UCSD-AML1 (cell line): ENCODE measurements around the gene PCAT7.
"Not testable (repeated sequence)": the region's sequence is repeated elsewhere in the genome, so short reads cannot be mapped to it uniquely, and the experiment has no call there.

ENCODE experiments used
- DNase-seq: peaks from one replicate; lab custom pipeline; 2025; ENCODE audit not compliant: unreplicated experiment; lab: John Stamatoyannopoulos, UW

Gene PCAT7

DNA sequence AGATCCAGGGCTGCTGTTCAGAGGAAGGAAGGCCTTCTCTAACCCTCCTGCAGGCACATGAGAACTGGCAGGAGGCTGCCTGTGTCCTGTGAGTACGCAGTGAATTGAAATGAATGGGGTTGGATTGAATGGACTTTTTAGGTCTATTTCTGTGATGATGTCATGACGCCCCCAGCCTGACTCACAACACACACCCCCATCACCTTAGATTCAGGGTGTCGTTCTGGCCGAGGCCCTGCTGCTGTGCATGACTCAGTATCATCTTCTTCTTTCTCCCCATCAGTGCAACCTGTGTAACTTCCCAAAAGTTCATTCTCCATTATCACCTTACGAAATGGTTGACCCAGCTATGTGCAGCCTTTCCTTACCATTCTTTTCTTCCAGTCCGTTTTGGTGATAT, 5.4 kb downstream of the PCAT7 start:
- DNase-seq = no peak

DNA sequence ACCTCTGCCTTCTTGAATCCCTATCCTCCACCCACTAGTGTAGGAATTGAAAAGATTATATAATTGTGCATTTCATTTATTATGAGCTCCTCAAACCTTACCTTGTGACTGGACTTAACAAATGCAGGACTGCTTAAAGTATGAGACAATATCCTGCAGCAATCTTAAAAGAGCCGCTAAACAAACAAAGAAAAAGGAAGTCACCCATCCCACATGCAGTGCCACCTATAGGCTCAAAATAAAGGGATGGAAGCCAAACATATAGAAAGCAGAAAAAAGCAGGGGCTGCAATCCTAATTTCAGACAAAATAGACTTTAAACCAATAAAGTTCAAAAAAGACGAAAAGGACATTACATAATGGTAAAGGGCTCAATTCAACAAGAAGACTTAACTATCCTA, 8.7 kb downstream of the PCAT7 start:
- no peak for DNase-seq

DNA sequence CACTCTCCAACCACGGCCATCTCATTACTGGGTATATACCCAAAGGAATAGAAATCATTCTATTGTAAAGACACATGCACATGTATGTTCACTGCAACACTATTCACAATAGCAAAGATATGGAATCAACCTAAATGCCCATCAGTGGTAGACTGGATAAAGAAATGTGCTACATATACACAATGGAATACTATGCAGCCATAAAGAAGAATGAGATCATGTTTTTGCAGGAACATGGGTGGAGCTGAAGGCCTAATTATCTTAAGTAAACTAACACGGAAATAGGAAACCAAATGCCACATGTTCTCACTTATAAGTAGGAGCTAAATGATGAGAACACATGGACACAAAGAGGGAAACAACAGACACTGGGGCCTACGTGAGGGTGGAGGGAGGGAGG, 9.4 kb downstream of the PCAT7 start:
- DNase-seq = not testable (repeated sequence)

DNA sequence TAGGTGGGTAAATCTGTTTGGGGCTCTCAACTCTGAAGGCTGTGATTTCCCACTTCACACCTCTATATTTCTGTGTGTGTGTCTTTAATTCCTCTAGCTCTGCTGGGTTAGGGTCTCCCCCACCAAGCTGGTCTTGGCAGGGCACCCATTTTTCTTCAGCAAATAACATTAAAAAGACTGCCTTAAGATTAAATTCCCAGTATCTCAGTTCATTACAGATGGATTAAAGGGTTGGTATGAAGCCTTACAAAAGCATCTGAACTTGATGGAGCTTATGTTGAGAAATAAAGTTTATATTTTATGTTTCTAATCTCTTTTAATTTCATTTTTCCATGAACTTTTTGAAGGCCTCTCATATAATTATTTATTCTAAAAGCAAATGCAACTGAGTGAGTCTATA, 11.7 kb downstream of the PCAT7 start:
- no peak for DNase-seq

DNA sequence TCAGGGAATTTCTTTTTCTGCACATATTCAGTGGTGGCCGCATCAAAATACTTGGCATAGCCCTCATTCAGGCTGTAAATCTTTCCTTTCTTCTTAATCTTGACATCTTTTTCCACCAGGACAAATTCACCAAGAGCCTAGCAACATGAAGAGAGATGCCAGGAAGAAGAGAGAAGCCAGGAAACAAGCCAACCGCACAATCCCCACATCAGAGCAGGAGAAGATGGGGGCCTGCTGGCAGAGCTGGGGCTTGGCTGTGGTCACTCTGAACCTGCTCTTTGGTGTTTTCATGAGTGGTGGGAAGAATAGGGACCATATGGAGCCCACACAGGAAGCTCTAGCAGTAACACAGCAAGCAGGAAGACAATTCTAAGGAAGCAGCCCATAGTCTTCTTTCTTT, 12.4 kb downstream of the PCAT7 start:
- DNase-seq = no peak

DNA sequence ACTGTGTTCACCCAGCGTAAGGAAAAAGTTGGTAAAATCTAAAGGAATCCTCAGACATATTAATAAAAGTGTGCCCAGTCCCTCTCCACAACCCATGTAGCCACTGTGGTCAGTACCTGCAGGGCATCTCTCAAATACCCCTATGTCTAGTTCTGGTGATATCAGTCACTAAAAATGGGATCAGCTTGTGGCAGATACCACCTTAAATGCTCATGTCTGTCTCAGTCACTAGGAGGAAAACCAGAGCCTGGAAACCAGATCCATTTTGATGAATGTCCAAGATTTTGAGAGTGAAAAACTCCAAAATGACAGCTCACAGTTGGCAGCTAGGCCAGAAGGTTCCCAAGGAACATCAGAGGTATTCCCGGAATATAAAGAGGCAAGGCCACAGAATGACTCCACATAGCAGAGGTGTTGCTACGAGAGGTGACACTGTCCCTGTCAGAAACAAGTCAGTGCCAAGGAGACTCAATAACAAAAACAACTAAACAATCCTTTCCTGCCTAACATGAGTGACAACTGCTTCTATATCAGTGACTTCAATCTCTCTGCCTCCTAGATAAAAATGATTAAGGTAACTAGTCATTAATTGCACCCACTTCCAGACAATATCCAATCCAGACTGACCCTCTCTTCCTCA, 13.5 kb downstream of the PCAT7 start:
- no peak for DNase-seq

DNA sequence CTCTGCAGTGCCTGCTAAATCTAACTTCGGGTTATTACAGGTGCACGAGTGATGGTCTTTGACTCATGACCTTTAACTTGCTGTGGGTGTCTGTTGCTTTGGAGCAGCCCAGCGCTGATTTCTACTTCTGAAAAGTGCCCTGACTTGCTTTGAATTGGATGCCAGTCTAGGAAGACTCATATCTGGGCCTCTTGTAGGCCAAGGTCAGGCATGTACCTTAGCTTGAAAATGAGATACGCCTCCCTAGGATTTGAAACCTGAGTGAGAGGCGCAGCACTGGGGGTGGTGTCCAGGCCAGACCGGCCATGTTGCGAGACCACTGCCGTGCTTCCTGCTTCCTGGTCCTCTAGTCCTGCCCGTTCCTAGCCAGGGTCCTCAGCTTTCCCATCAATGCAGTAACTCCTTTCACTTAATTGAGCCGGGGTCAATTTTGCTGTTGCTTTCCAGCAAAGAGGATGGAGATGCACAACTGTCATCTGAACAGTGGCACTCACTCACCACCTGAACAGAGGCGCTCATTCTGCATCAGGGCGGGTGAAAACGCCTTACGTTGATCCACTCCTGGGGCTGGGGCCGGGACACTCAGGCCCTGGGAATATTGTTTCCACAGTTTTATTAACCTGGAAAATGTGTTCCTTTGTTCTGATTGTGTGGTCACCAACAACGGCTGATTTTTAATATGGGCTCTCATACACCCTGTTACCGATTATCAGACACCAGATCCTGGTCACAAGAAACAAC, 14.3 kb downstream of the PCAT7 start:
- DNase-seq = no peak

DNA sequence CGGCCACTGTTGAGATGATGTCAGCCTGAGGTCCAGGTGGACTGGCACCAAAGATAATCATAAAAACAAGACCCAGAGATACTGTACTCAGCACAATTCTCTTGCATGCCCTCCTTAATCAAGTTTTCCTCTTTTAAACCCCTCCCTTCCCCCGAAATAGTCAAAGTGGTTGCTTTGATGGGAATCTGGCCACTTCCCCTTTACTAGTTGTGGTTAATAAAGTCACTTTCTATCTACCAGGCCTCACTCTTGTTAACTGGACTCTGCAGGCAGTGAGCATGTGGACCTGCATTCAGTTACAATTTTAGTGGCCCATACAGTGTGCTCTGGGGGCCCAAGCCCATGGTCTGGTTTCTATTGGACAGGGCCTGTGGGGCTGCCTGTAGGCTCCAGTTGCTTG, 21.2 kb downstream of the PCAT7 start:
- no peak for DNase-seq

DNA sequence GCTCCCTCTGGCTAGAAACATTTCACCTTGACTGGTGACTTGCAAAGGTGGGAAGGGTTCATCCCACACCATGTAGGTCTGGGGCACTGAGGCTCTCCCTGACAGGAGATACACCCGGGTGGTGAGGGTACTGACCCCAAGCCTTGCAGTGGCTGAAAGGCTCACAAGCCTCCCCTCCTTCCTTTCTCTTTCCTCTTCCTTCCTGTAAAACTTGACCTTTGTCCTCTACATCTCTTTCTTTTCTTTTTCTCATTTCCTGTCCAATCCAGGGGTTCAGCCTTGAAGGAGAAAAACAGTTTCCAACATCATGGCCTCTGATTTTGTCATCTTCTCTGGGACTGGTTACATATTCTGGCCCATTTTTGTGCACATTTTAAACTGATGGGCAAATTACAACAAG, 22.2 kb downstream of the PCAT7 start:
- no peak for DNase-seq

DNA sequence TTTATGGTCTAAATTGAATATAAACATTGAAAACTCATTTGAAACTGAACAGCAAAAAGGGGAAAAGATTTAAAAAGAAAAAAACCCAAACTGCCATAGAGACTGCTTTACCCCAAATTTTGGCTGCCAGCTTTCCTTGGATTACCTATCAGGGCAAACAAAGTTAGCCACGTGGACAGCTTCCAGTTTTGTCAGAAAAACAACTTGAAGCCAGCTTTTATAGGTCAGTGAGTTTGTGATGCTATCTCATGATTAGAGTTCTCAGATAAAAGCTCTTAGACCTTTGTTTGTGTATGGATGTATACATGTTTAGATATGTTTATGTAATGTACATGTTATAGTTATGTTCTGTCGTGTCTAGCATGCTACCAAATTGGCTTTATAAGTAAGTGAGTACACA, 22.7 kb downstream of the PCAT7 start:
- no peak for DNase-seq

DNA sequence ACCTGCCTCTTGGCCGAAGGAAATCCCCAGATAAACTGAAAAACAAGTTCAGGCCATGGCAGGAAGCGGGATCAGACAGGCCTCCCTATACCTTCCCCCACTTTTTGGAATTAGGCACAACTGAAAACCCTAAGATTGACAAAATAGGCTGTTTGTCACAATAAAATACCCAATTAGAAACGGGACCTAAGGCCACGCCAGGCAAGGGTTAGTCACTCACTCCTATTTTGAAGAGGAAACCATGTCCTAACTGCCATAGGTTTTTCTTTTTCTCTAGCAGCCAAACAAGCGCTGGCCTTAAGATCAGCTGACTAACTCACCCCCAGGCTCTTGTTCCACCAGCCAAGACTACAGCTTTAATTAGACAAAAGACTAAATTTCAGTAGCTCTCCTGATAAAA, 26.8 kb downstream of the PCAT7 start:
- DNase-seq = no peak

DNA sequence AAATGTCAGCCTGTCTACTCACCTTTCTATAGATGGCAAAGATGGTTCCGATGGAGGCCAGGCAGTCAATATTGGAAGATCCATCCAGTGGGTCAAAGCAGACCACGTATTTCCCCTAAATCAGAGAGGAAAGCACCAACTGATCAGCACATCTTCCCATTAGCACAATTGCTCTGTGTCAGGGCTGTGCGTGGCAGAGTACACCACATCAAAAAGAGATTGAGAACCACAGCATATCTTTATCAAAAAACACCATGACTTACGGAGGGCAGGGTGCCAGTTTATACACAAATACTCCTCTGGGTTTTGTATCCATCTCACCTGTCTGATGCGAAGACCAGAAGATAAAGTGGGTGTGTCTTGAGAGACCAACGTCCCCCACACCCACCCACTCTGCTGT, 29.7 kb downstream of the PCAT7 start:
- no peak for DNase-seq

DNA sequence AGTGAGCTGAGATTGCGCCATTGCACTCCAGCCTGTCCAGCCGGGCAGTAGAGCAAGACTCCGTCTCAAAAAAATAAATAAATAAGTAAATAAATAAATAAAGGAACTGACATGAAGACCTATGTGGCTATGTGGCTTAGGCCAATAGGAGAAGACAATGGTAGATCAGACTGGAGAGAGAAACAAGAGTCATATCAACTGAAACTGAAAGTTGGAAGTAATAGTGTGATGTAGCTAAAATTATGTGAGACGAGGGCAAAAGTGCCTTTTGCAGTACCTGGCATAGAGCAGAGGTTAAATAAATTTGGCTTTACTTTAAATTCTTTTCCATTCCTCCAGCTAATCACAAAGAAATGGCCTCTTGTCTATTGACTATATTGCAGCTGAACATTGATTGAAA, 31.4 kb downstream of the PCAT7 start:
- no peak for DNase-seq

DNA sequence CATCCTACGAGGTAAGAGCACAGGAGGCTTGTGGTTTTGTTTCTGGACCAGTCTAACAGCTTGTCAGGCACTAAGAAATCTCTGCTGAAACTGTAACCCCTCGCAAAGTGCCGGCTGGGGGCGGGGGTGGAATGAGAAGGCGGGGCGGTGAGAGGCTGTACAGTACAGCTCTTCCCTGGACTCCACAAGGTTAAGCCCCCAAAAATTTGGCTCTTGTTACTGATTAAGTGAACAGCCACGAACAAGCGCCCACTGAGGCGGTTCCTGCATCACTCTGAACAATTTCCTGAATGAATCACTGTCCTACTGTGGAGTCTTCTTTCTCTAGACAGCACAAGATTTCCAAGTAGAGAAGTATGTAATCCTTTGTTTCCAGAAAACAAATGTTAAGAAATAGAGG, 31.9 kb downstream of the PCAT7 start:
- no peak for DNase-seq

DNA sequence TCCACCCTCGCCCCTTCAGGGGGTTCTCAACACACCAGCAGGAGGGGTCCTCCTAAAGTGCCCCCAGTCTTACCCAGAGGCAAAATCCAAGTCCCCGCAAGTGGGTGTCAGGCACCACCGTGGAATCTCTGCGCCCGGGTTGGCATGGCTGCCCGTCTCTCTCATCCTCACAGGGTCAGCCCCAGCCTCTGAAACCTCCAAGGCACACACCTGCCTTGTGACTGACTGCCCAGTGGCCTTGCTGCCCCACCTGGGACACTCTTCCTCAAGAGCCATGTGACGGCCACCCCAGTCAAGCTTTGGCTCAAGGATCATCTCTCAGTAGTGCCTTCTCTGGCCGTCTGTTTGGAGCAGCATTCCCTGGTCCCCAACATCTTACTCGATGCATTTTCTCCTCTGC, 33.8 kb downstream of the PCAT7 start:
- no peak for DNase-seq

DNA sequence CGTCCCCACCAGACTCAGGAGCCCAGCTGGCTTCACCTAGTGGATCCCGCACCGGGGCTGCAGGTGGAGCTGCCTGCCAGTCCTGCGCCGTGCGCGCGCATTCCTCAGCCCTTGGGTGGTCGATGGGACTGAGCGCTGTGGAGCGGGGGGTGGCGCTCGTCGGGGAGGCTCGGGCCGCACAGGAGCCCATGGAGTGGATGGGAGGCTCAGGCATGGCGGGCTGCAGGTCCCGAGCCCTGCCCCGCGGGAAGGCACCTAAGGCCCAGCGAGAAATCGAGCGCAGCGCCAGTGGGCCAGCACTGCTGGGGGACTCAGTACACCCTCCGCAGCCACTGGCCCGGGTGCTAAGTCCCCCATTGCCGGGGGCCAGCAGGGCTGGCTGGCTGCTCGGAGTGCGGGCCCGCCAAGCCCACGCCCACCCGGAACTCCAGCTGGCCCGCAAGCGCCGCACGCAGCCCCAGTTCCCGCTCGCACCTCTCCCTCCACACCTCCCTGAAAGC, 36.2 kb downstream of the PCAT7 start:
- not testable (repeated sequence) for DNase-seq

DNA sequence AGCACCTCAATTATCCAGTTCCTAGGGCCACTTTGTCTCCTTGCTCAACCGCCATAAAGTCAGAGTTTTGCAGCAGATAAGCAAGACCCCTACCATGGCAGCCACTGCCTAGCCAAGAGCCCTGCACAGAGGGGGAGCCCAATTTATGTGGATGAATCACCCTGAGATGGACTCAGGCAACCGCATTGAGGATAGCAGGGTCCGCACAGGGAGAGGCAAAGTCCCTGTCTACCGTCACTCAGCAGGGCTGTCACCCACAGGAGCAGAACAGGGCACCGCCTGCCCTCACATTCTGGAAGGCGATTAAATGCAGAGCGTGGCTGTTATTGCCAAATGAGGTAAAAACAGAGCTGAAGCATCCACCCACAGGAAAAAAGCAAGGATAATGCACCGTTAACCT, 37.0 kb downstream of the PCAT7 start:
- DNase-seq = no peak

DNA sequence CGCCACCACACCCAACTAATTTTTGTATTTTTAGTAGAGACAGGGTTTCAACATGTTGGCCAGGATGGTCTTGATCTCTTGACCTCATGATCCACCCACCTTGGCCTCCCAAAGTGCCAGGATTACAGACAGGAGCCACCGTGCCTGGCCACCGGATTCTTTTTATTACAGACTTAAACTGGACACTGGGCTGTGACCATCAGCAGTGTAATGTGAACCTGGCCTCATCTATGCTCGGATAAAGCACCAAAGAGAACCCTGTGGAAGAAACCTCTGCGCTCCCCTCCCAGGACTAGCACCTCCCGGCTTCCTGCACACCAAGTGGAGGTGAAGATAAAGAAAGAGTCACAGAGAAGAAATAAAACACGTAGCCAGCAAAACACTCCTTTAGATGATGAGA, 37.8 kb downstream of the PCAT7 start:
- not testable (repeated sequence) for DNase-seq

DNA sequence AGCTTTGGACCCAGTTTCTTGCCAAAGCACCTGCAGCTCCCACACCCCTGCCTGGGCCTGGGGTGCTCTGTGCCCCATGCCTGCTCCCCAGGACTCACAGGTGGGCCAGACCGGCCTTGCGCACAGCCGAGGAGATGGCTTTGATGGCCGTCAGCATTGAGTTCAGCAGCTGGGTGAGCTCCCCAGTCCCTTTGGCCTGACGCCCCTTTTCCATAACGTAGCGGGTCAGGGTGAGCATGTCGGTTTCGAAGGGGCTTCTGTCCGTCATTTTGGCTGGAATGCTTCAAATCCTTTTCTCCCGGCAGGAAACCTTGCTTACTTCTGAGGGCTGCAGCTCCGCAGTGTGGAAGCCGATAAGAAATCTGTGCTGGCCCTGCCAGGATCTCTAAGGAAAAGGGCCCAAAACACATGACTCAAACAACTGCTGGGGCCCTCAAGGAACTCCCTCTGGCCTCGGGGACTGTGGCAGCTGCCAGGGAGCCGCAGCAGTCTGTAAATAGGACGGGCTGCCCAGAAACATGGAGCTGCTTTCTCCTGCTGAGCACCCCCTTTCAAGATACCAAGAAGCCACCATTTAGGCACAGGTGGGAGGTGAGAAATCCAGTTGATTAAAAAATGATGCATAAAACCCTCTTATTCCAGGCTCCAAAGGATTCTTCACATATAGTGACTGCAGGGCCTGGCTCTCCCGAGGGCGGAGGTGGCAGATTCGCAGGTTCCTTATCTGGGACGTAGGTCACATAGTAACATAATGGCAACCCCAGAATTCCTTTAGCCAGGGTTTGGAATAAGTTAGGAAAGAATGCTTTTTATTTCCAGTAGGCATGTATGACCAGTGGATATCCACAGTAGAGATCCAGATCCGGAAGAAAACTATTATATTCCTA, 38.8 kb downstream of the PCAT7 start, which contains the start of gene FBP2:
TSS of gene FBP2 (minus strand) at position 366 of the 887 bp plus-strand sequence. CDS start at position 268, 98 bp downstream.
- no peak for DNase-seq

DNA sequence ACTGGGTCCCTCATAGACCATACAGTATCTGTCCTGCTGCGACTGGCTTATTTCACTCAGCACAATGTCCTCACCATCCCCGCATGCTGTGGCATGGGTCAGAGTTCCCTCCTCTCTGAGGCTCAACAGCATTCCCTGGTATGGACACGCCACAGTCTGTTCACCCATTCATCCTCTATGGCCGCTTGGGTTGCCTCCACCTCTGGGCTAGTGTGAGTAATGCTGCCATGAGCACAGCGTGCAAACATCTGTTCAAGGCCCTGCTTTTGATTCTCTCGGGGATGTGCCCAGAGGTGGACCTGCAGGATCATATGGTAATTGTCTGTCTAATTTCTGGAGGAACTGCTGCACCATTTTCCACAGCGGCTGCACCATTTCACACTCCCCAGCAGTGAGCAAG, 44.2 kb downstream of the PCAT7 start:
- DNase-seq = no peak

DNA sequence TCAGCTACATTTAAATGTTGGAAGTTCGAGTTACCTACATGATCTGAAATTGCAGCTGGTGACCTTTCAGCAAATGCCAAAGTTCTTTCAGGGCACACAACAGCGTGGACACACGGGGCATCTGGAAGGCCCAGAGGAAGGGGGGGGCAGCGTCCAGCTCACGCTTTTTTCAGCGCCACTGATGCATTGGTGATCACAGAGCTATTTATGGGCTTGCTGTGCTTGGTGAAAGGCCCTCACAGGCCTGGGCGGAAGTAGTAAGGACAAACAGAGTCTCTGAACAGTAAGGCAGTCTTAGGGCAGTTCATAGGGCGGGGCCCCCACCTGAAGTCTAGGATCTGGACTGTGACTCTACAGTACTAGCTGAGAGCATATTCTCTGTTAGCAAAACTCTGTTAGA, 45.4 kb downstream of the PCAT7 start:
- DNase-seq = no peak

DNA sequence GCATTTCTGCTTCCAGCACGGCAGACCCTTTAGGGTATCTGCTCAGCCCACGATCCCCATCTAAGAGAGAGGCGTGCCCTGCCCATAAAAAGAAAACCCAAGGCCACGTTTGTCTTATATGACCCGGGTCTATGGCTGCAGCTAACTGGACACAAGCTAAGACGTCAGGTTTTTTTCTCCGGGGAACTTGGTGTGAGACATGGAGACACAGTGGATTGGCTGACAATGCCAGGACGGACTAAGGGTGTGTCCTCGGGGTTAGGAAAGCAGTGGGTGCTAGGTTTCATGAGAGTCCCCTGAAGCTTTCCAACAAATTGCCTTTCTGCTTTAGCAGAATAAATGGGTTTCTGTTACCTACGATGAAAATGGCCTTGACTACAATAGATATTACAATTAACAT, 45.8 kb downstream of the PCAT7 start:
- DNase-seq = no peak
